T-helper 1 cell (primary cell): ENCODE measurements around the gene SMYD3.
A peak's percentile ranks its signal among the peaks of the same experiment; 100 is the strongest.

Source experiments
- DNase-seq, 5 donors: peaks; one replicate each; pipeline ENCODE4 v3.0.0-alpha.2; 2012 to 2020

The SMYD3 gene

DNA sequence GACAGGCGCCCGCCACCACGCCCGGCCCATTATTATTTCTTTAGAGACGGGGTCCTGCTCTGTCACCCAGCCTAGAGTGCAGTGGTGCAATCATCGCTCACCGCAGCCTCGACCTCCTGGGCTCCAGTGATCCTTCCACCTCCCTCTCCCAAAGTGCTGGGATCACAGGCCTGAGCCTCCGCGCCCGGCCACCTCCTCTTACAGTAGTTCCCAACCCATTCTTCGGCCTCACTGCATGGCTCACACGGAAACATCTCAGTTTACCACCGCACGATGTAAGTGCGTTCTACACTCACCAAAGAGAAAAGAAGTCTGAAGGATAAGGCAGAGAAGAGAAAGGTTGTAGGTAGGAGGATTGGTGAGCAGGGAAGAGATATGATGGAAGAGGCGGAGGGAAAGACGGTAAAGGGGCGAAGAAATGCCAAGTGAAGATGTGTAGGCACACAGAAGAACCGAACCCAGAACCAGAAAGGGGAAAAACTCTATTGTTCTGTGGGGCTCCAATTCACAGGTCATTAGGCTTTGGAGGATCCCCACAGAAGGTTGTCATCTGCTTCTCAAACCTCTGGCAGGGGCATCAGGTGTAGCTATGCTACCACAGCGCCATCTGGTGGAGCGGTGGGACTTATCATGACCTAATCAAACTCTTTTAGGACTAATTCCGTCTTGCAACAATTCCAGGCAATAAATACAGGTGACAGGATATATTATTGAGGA lies 504.2 kb downstream of the SMYD3 start:
- DNase-seq: peak; percentile 57 to 78 (median 65)

GRCh38 chr1:246001837-246002230 lies 505.2 kb downstream of the SMYD3 start:
- DNase-seq: no peak

DNA sequence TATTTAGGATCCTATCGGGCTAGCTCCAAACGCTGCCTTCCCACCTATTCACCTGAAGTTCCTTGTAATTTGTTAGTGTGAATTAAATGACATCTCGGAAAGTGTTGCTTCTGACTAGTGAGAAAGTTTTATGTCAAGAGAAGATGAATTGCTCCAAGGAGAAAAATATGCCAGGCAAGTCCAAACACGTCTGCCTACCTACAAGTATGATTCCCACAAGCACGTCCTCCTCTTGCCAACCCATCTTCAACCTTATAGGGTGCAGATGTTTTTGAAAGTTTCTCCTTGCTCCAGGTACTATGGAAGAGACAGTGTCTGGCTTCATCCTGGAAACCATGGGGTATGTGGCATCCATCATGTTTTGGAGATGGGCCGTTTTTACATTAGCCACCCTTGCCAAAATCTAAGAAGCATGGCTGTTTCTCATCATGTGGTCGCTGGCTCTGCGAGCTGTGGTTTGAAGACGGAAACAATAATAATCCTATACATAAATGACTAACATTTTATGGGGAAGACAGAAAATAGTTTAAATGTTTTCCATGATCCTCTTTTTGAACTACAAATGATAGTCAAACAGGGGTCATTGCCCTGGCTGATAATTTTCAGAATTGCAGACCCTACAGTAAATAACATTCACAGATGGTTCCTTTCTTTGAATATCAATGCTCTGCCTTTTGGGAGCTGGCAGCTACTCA lies 505.8 kb downstream of the SMYD3 start:
- DNase-seq: no peak

DNA sequence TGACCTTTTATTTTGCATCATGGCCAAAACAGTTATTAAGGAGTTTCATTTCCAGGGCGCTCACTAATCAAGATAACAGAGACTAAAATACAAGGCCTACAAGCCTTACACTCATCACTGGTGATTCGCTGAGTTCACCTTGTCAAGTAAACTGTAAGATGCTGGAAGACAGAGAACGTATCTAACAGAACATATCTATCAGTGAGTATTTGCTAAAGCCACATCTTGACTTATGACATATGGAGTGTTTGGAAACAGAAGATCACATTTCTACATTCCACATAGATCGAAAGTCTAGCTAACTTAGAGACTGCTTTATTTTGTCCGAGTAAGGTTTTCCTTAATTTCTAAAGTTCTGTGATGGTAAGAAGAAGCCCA lies 506.5 kb downstream of the SMYD3 start:
- no peak for DNase-seq

- DNase-seq: no peak
These were observed 507.1 kb downstream of the SMYD3 start for GRCh38 chr1:245999697-246000637.

- DNase-seq: no peak
These were observed 509.4 kb downstream of the SMYD3 start for GRCh38 chr1:245997471-245998258.

- no peak for DNase-seq
These were observed 510.3 kb downstream of the SMYD3 start for GRCh38 chr1:245996811-245997210.

DNA sequence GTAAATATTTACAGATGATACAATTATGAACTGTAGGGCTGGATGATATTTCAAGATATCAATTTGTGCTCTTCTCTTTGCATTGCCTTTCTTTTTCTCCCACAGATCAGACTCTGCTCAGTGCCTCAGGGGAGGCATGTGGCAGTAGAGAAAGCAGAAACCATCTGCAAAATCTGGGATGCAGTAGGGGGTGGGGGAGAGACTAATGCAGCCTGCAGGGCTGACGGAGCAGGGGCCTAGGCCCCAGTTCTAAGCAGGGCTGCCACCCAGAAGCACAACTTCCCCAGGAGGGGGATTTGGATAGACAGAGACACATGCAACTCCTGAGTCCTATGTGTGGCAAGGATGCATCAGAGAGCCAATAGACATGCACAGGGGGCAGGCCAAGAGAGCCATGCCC lies 511.6 kb downstream of the SMYD3 start:
- no peak for DNase-seq

DNA sequence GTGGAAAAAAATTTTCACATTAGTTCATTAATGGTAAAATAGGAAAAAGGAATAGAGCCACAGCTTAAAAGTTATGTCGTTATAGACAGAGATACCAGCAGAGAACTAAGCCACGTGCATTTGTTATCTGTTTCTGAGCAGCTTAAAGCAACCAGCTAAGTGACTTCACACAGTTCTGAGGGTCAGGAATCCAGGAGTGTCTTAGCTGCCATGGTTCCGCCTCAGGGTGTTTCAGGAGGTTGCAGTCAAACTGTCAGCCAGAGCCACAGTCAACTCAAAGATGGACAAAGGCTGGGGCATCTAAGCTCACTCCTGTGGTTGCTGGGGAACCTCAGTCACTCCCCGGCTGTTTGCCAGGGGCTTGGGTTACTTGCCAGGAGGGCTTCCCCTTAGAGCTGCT lies 515.8 kb downstream of the SMYD3 start:
- DNase-seq: no peak

- no peak for DNase-seq
These were observed 516.6 kb downstream of the SMYD3 start for GRCh38 chr1:245990315-245991022.

GRCh38 chr1:245988393-245989078 lies 518.5 kb downstream of the SMYD3 start:
- DNase-seq: no peak

GRCh38 chr1:245987997-245988392 lies 519.1 kb downstream of the SMYD3 start:
- no peak for DNase-seq

DNA sequence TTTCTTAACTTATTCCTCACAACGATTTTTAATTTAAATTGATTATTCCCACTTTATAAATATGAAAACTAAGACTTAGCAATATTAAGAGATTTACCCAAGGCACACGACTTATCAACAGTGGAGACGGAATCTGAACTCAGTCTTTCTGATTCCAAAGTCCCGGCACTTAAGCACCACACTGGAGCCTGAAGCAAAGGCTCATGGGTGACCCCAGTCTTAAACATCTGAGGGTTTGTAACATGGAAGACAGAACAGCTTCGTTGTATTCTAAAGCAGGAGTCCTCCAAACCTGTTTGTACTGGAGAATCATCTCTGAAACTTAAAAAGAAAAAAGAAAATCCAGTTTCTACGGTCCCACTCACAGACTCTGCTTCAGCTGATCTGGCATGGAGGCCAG lies 519.5 kb downstream of the SMYD3 start:
- no peak for DNase-seq

GRCh38 chr1:245987219-245987545 lies 519.9 kb downstream of the SMYD3 start:
- no peak for DNase-seq

DNA sequence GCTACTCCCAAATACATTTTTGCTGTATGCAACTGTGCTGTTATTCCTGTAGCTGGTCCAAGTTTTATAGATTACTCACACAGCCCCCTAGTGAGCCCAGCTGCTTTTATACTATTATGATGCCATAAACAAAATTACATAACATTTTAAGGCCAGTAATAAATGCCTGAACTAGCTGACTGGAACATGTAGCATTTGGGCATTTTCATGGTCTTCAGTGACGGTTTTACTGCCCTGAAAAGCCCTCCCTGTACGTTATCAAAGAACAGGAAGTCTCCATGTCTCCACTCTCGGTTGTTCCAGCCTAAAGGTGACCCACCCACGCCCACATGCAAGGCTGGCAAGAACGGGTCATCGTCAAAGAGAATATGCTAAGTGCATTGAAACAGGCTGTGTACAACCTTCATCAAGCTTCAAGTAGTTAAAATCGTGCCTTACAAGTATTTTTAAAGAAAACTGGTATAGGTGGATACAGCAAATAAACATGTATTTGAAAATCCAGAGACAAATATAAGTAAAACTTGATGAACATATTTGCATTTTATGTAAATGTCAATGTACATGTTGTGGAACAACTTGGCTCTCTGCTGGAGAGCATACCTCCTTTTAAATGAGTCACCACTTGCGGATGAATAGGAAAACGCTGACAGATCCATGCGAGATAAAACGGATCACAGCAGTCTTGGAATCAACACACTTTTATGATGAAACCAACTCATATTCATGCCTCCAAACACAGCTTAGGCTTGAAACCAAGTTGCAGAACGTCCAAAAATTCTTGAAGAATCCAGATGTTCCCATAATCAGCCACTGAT lies 520.5 kb downstream of the SMYD3 start:
- no peak for DNase-seq

DNA sequence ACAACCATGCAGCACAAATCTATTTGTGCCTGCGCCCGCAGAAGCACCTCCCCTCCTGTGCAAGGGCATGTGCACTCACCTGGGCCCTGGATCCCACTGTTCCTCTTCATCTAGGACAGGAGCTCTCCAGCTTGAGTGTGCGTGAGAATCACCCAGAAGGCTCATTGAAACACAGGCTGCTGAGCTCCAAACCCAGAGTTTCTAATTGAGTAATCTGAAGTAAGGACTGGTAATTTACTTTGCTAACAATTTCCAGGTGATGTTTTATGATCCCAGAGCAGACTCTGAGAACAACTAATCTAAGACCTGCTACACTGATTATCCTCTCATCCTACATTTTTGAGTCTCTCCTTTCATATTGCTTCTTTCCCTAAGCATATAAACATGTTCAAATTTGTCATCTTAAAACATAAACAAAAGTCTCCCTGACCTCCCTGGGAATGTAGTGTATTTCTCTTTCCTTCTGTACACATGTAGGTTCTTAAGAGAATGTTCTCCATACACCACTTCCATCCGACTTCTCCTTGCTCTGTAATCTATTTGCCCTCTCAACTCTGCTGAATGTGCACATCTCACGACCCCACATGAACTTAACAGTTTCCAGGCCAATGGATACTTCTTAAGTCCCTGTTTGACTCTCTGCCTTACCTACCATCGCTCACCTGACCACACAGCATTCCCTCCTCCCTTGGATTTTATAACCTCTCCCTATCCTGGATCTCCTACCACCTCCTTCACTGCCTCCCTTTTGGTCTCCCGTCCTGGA lies 522.5 kb downstream of the SMYD3 start:
- DNase-seq: no peak

DNA sequence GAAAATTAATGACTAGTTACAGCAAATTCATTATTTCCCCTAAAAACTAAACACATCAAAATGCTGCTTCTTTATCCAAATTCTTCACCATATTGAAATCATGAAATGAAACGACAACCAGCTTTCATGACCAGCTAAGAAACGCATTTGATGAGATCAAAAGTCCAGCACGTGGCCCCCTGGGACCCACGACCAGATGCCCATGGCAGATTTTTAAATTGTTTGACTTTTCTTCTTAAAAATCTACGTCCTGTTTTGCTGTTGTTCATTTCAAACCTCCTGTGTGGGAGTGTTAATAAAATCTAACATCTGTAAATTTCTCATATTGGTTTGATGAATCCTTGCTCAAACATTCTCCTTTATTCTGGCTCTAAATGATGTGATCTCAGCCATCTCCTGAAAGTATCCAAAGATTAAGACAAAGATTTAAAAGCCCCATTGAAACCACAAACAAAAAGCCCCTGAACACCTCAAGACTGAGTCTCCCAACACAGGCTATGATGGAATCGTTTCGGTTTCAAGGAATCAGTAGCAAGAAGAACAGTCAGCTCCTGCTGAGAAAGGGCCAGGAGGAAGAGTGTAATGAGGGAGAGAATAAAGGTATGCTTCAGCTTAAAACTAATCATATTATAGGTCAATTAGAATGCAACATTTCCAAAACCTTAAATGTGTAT lies 523.6 kb downstream of the SMYD3 start:
- DNase-seq: no peak

DNA sequence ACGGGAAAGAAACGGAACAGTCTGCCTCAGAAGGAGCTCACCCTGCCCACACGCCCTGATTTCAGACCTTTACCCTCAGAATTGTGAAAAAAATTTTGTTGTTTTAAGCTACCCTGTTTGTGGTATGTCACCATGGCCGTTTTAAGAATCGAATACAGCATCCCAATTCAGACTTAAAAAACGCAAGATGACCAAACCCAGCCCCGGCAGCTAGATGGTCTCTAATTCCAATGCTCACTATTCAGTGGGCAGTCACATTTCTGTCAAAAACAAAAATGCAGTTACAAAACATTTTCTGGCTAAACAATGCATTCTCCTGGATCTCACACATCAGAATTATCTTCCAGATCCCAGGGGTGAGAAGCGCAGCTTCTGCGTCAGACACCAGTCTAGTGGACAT lies 527.5 kb downstream of the SMYD3 start:
- DNase-seq: no peak

DNA sequence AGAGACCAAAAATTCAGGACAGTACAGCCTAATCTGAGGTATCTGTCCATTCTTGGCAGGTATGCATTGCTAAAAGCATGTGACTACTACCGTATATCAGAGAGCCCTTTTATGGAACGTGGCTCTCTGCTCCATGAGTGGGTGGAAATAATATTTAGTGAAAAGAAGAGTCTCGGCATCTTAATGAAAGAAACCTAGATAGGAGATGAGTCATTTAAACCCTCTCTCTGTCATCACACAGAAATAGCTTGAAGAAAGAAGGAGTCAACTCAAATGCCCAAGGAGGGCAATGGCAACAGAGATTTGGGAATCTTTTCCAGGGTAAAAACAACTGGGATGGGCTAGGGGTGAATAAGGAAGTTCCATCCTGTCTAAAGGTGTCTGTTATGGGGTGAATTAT lies 528.2 kb downstream of the SMYD3 start:
- no peak for DNase-seq
